SHP77 treated with DMSO at 0.1 percent for 48 hours (cell line): ENCODE data around the gene NACC2.

Experiments
- DNase-seq: peaks from one replicate; lab custom pipeline; 2025; lab: John Stamatoyannopoulos, UW

NACC2 gene

DNA sequence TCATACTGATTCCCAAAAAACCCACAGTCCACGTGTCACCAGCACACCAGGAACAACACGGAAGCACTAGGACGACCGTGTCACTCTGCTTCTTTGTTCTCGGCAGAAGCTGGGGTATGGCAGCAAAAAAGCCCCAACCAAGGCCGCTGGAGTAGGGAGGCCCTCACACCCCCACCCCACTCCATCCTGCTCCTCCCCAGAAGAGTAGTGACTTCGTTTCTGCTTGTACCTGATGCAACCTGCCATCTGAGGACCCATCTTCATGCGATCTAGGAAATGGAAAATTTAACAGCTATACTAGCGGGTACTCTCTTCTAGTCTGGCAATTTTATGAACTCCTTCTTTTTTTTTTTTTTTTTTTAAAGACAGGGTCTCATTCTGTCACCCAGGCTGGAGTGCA is 137.7 kb downstream of the NACC2 start:
- DNase-seq: no peak

DNA sequence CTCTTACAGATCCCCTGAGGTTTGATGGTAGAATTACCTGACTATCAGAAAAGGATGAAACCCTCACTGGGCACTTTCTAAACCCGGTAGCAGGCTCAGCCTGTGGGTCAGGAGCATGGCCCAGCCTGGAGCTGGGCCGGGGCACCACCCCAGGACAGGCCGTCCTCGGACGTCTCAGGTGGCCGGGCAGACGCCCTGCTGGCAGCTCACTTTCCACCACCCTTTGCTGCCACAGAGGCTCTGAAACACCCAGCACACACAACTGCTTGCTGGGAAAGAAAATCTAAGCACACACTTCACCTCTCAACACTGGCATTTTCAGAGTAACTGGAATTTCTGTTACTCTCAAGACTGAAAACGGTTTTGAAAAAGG is 138.3 kb downstream of the NACC2 start:
- no peak for DNase-seq
